T-helper 9 cell (primary cell): ENCODE results near the gene CLDN12.
"Not testable (repeated sequence)": the region's sequence is repeated elsewhere in the genome, so short reads cannot be mapped to it uniquely, and the experiment has no call there.

Experiments
- DNase-seq: peaks from one replicate; pipeline ENCODE4 v3.0.0-alpha.2; 2020

CLDN12 gene

GRCh38 chr7:90445633-90446032 lies 42.4 kb downstream of the CLDN12 start:
- DNase-seq = no peak

- DNase-seq = no peak
Observed at GRCh38 chr7:90446137-90446899, 43.1 kb downstream of the CLDN12 start.

GRCh38 chr7:90453259-90453891 lies 50.1 kb downstream of the CLDN12 start:
- DNase-seq = no peak

GRCh38 chr7:90453931-90454330 lies 50.7 kb downstream of the CLDN12 start:
- DNase-seq = no peak

- DNase-seq = no peak
Observed at GRCh38 chr7:90455163-90456030, 52.1 kb downstream of the CLDN12 start.

GRCh38 chr7:90458104-90458503 lies 54.8 kb downstream of the CLDN12 start:
- DNase-seq = no peak

- DNase-seq = no peak
Observed at GRCh38 chr7:90459888-90460287, 56.6 kb downstream of the CLDN12 start.

- no peak for DNase-seq
Observed at GRCh38 chr7:90461219-90461618, 58.0 kb downstream of the CLDN12 start.

- DNase-seq = not testable (repeated sequence)
Observed at GRCh38 chr7:90463151-90463628, 59.9 kb downstream of the CLDN12 start.
